ENCODE results near the gene VPS18. TPM values are rescaled to one million over a fixed set of nuclear protein-coding genes. Genes with fewer than 3 reads are reported as not detected.

Gene VPS18, protein sequence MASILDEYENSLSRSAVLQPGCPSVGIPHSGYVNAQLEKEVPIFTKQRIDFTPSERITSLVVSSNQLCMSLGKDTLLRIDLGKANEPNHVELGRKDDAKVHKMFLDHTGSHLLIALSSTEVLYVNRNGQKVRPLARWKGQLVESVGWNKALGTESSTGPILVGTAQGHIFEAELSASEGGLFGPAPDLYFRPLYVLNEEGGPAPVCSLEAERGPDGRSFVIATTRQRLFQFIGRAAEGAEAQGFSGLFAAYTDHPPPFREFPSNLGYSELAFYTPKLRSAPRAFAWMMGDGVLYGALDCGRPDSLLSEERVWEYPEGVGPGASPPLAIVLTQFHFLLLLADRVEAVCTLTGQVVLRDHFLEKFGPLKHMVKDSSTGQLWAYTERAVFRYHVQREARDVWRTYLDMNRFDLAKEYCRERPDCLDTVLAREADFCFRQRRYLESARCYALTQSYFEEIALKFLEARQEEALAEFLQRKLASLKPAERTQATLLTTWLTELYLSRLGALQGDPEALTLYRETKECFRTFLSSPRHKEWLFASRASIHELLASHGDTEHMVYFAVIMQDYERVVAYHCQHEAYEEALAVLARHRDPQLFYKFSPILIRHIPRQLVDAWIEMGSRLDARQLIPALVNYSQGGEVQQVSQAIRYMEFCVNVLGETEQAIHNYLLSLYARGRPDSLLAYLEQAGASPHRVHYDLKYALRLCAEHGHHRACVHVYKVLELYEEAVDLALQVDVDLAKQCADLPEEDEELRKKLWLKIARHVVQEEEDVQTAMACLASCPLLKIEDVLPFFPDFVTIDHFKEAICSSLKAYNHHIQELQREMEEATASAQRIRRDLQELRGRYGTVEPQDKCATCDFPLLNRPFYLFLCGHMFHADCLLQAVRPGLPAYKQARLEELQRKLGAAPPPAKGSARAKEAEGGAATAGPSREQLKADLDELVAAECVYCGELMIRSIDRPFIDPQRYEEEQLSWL
- total RNA-seq (2021) (21.9 and 23.8 TPM in 2 replicates), Bru-seq, nascent RNA (percentile 60 among the genes with signal in this experiment), BruChase-seq, experiment 1, labeled RNA remaining after a 2-hour chase (percentile 75 among the genes with signal in this experiment), BruChase-seq, experiment 2, labeled RNA remaining after a 6-hour chase (percentile 62 among the genes with signal in this experiment)
- long read RNA-seq, transcript VPS18-201 (5 exons, 3,895 nt): major isoform, 36 of 51 reads
- long read RNA-seq, partial matches to known transcripts: 10 of 51 reads
- long read RNA-seq, other reads (novel, unspliced or antisense): 5 of 51 reads

DNA sequence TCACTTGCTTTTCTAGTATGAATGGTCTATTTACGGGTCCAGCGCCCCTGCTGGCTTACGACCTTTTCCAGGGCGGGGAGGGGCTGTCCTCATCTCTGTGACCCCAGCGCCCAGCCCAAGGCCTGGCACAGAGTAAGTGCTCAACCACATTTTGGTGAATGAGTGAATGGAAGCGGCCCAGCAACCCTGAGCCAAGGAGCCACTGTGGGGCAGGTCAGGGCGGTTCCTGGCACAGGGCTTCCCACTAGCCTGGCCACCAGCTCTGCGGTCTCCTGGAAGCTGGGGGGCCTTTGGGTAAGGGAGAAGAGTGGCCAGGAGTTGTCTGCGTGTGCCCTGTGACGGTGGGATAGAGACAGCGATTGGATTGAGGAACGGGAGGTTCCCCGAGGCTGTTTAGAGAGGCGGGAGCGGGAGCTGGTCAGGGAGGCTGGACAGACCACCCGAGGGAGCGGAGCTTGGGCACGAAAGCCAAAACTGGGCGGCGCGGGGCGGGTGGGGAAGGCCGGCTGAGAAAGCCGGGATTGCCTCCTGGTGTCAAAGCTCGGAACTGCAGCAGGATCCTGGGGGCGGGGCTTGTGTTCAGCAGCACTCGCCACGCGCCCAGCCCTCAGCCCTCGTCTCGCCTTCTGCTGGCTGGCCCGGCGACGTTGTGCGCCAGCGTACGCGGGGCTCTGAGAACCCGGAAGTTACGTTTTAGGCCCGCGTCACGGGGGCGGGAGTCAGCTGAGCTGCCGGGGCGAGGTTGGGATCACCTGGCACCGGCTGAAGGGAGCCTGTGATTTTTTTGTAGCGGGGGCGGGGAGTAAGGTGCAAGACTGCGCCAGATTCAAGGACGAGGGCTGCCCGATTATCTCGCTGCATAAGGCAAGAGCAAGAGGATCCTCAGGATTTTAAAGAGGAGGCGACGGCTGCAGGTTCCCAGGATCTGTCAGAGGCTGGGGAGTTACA is at the start of gene VPS18:
Gene VPS18 (plus strand): TSS at position 718 of the 948 bp plus-strand sequence. CDS start 319 bp downstream, outside the sequence.
- intact Hi-C loops (cut with micrococcal nuclease; ENCODE audit: unreplicated experiment): loop anchor here (1.0 to 2.0 kb wide), 4 partner anchors 35 to 305 kb away; no protein-coding TSS in a partner anchor
- H3K9me3 ChIP-seq (ENCODE audit: low read depth, low read length, poor library complexity, severe bottlenecking): no peaks in the 10 kb centered on the region
- H3K36me3 ChIP-seq (ENCODE audit: insufficient read depth, low read length, poor library complexity, severe bottlenecking): peaks cover 5% of the 10 kb centered on the region
- CTCF ChIA-PET: interaction anchor here (0.5 to 3.0 kb wide), 13 partner anchors 10 to 1403 kb away, joined by 3 to 103 read pairs (median 5); partner anchors contain the start of genes RHOV and RPUSD2
- peak within 1 kb of the TSS; percentile 95 for H3K4me3 ChIP-seq (ENCODE audit: low read depth, low read length, poor library complexity, severe bottlenecking)
- POLR2A ChIA-PET (ENCODE audit: low non-redundant PET): no interaction called here
- H3K27ac ChIP-seq (ENCODE audit: low read depth, low read length, poor library complexity, severe bottlenecking): peak within 1 kb of the TSS; percentile 79
- no peaks in the 10 kb centered on the region for H3K27me3 ChIP-seq (replicated peaks; ENCODE audit: insufficient read depth, low read depth, low read length, poor library complexity)
- H3K4me1 ChIP-seq (ENCODE audit: insufficient read depth, low read length, poor library complexity, severe bottlenecking): peaks cover 6% of the 10 kb centered on the region
- peak; percentile 98 for DNase-seq (ENCODE audit: low spot score)
- BruUV-seq (replicated peaks): no TSS peak
- no peak for TF ChIP-seq EZH2 (IDR thresholded peaks at IDR 0.05; ENCODE audit: borderline replicate concordance, low read depth, low read length, poor library complexity, severe bottlenecking)
- TF ChIP-seq, protein P1, sequence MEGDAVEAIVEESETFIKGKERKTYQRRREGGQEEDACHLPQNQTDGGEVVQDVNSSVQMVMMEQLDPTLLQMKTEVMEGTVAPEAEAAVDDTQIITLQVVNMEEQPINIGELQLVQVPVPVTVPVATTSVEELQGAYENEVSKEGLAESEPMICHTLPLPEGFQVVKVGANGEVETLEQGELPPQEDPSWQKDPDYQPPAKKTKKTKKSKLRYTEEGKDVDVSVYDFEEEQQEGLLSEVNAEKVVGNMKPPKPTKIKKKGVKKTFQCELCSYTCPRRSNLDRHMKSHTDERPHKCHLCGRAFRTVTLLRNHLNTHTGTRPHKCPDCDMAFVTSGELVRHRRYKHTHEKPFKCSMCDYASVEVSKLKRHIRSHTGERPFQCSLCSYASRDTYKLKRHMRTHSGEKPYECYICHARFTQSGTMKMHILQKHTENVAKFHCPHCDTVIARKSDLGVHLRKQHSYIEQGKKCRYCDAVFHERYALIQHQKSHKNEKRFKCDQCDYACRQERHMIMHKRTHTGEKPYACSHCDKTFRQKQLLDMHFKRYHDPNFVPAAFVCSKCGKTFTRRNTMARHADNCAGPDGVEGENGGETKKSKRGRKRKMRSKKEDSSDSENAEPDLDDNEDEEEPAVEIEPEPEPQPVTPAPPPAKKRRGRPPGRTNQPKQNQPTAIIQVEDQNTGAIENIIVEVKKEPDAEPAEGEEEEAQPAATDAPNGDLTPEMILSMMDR (conservative IDR thresholded peaks at IDR 0.05; ENCODE audit: low read depth, low read length): peak; percentile 87

DNA sequence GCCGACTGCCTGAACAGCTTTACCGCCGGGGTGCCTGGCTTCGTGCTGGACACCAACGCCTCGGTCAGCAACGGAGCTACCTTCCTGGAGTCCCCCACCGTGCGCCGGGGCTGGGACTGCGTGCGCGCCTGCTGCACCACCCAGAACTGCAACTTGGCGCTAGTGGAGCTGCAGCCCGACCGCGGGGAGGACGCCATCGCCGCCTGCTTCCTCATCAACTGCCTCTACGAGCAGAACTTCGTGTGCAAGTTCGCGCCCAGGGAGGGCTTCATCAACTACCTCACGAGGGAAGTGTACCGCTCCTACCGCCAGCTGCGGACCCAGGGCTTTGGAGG is 49.6 kb upstream of the VPS18 start:
- H3K27ac ChIP-seq (ENCODE audit: low read depth, low read length, poor library complexity, severe bottlenecking): no peak overlapping the region
- no peaks in the 10 kb centered on the region for H3K36me3 ChIP-seq (ENCODE audit: insufficient read depth, low read length, poor library complexity, severe bottlenecking)
- CTCF ChIA-PET: no interaction called here
- H3K4me3 ChIP-seq (ENCODE audit: low read depth, low read length, poor library complexity, severe bottlenecking): peak overlapping the region; percentile 61
- no peak for TF ChIP-seq EZH2 (IDR thresholded peaks at IDR 0.05; ENCODE audit: borderline replicate concordance, low read depth, low read length, poor library complexity, severe bottlenecking)
- TF ChIP-seq, protein P1 (conservative IDR thresholded peaks at IDR 0.05; ENCODE audit: low read depth, low read length): no peak
- H3K27me3 ChIP-seq (replicated peaks; ENCODE audit: insufficient read depth, low read depth, low read length, poor library complexity): peaks cover 21% of the 10 kb centered on the region
- POLR2A ChIA-PET (ENCODE audit: low non-redundant PET): no interaction called here
- intact Hi-C loops (cut with micrococcal nuclease; ENCODE audit: unreplicated experiment): no loop called here
- no peaks in the 10 kb centered on the region for H3K9me3 ChIP-seq (ENCODE audit: low read depth, low read length, poor library complexity, severe bottlenecking)
- H3K4me1 ChIP-seq (ENCODE audit: insufficient read depth, low read length, poor library complexity, severe bottlenecking): peaks cover 3% of the 10 kb centered on the region
- BruUV-seq (replicated peaks): no TSS peak
- DNase-seq (ENCODE audit: low spot score): peak; percentile 34

All from A673 (cell line).